Mesodermal cell (in vitro differentiated cells): Measurements from ENCODE around the gene PRKAR2B.

ENCODE experiments used
- H3K27ac ChIP-seq: 2 replicates; pipeline ENCODE4 v1.7.0; 2013; ENCODE audit warnings: mild to moderate bottlenecking, low read depth, low read length, moderate library complexity; ENCODE audit not compliant: severe bottlenecking
- H3K36me3 ChIP-seq: 2 replicates; pipeline ENCODE4 v1.7.1; 2013; ENCODE audit warnings: mild to moderate bottlenecking, low read length, moderate library complexity; ENCODE audit not compliant: control insufficient read depth, insufficient read depth
- H3K4me1 ChIP-seq: one replicate; pipeline ENCODE4 v1.7.1; 2013; ENCODE audit warnings: mild to moderate bottlenecking, low read length; ENCODE audit not compliant: insufficient read depth, control insufficient read depth, poor library complexity, severe bottlenecking
- H3K4me3 ChIP-seq: 2 replicates; pipeline ENCODE4 v1.7.0; 2013; ENCODE audit warnings: low read length, control low read depth, mild to moderate bottlenecking; ENCODE audit not compliant: insufficient read depth, poor library complexity, severe bottlenecking; ENCODE audit errors: extremely low read depth
- H3K9me3 ChIP-seq: 2 replicates; pipeline ENCODE4 v1.7.1; 2013; ENCODE audit warnings: mild to moderate bottlenecking, low read length, moderate library complexity; ENCODE audit not compliant: control insufficient read depth
- WGBS, 2 experiments: methylation state at CpG; one replicate each; pipeline ENCODE4 v1.1.5; 2013; ENCODE audit warnings: missing lambda C conversion rate in 2 of 2; ENCODE audit not compliant: insufficient coverage in 2 of 2; 5-methylcytosine and 5-hydroxymethylcytosine counted together

Gene PRKAR2B

DNA sequence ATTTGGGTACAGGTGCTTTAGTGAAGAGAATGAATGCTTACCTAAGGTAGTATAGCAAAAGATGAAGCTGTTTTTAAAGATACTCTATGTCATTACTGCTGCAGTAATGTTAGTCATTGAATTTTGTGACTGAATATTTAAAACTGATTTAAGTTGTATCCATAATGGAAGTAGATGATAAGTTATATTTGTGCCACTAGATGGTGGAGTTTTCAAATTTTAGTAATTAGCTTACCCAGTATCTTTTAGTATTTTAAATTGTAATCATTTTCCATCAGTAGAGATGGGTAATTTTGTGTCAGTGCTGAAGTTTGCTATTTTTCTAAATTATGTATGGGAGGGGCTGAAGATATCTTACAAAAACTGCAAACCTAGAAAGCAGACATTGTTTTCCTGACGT, 149.5 kb downstream of the PRKAR2B start:
- no CpG with 5 or more reads among the region's 1 CpG for WGBS, 2 experiments
- Histone ChIP-seq H3K36me3 (peaks cover 64% of the 10 kb centered on the region), H3K4me1 (no peaks in the 10 kb centered on the region), H3K9me3 (no peaks in the 10 kb centered on the region), H3K27ac (no peak overlapping the region), H3K4me3 (no peak overlapping the region)

DNA sequence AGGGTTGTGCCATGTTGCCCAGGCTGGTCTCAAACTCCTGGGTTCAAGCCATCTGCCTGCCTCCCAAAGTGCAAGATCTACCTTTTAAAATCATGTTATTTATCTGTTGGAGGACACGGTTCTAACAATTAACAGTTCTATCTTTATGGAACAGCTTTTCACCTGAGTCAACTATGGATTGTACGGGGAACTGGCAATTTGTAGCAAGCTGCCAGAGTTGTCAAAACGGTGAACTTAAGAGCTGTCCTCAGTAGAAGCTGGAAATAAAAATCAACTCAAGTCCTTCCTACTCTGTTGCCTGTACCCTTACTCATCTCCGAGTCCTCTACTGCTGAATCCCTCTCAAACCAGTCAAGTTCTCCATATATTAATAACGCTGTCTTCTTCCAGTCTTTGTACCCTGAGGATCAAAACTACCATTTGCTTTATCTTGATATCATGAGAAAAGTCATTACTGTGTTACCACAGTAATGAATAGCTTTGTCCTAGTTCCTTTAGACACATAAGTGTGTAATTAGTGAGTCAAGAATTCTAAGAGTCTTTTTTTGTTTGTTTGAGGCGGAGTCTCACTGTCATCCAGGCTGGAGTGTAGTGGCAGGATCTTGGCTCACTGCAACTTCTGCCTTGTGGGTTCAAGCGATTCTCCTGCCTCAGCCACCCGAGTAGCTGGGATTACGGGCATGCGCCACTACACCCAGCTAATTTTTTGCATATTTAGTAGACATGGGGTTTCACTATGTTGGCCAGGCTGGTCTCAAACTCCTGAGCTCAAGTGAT, 152.5 kb downstream of the PRKAR2B start:
- Histone ChIP-seq H3K9me3 (no peaks in the 10 kb centered on the region), H3K4me3 (no peak overlapping the region), H3K4me1 (no peaks in the 10 kb centered on the region), H3K27ac (no peak overlapping the region), H3K36me3 (peaks cover 72% of the 10 kb centered on the region)
- WGBS, 2 experiments: 84 to 94% methylated on average over 6 to 7 of the region's 10 CpGs

DNA sequence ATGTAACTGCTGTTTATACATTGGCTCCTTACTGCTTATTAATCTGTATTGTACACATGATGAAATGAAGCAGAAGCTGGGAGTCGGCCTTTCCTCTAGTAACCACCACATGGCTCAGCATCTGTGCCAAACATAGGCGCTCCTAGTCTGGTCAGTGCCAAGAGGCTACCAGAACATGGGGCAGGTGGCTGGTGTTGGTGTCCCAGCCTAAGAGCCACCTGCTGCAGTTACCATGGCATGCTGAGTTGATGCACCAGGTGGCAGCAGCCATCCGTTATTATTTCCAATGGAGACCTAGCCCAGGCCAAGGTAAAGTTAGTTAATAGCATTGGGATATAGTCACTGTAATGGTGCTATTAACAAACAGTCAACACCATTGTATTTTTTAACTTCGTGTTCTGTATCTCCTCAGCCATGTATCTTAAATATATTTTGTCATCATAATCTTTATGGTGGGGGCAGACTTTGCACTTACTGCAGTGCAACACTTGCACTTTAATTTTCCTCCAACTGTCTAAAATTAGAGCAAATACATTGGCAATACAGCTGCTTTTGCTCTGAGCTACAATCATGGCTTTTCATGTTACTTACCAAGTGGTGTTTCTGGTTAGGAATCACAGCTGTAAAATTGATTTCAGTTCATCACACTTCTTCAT, 157.4 kb downstream of the PRKAR2B start:
- Histone ChIP-seq H3K9me3 (no peaks in the 10 kb centered on the region), H3K4me3 (no peak overlapping the region), H3K27ac (no peak overlapping the region), H3K4me1 (no peaks in the 10 kb centered on the region), H3K36me3 (peaks cover 80% of the 10 kb centered on the region)
- 77 to 90% methylated on average over 2 of the region's 4 CpGs for WGBS, 2 experiments

DNA sequence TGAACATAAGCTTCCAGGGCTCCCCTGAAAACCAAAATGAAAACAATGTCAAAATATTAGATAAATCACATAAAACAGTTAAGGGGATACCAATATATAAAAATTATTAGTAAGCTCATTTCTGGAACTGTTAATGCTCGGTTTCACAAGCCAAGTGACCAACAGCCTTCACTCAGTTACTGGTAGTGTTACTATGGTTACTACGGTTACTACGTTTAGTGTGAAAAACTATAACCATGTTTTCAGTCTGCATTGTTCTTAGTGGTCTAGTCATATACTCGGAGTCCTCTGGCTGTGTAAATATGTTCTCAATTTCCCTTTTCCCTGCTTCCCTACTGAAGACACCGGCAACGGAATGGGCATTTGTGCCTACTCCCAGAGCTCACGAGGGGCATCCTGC, 159.1 kb downstream of the PRKAR2B start:
- peaks cover 76% of the 10 kb centered on the region for H3K36me3 ChIP-seq
- H3K4me1 ChIP-seq: no peaks in the 10 kb centered on the region
- H3K4me3 ChIP-seq: no peak overlapping the region
- WGBS, 2 experiments: 97 to 100% methylated on average over 4 of the region's 7 CpGs
- no peaks in the 10 kb centered on the region for H3K9me3 ChIP-seq
- H3K27ac ChIP-seq: no peak overlapping the region

DNA sequence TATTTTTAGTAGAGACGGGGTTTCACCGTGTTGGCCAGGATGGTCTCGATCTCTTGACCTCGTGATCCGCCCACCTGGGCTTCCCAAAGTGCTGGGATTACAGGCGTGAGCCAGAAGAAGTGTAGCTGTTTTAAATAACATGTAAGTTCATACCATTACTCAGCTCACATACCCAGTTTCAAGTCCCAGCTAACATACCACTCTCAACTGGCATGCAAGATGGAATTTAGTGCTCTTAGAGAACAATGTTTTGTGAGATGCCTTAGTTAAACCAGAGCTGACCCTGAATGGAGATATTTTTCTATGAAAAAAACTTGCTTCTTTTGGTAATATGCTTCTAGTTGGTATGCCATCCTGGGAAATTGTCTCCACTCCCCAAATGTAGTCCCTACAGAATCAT, 161.6 kb downstream of the PRKAR2B start:
- H3K4me3 ChIP-seq: no peak overlapping the region
- H3K36me3 ChIP-seq: peaks cover 73% of the 10 kb centered on the region
- no peaks in the 10 kb centered on the region for H3K9me3 ChIP-seq
- no peaks in the 10 kb centered on the region for H3K4me1 ChIP-seq
- no peak overlapping the region for H3K27ac ChIP-seq
- WGBS, 2 experiments: 80 to 94% methylated on average over 1 to 3 of the region's 6 CpGs

DNA sequence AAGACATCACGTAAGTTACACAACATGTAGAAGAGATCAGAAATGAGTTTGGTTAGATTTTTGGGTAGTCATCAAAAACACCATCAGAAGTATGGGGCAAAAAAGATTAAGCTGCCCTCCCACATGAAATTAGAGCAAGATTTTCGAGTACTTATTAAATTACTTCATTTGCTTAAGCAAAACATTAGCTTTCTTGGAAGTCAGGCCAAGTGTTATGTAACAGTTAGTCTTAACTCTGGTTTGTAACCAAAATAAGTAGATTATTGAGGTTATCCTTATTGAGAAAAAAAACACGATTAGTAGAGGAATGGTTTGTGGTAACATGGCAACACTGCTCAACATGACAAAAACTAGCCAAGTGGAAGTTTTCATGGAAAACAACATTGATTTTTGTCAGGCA, 162.2 kb downstream of the PRKAR2B start:
- Histone ChIP-seq H3K9me3 (no peaks in the 10 kb centered on the region), H3K36me3 (peaks cover 67% of the 10 kb centered on the region), H3K4me3 (no peak overlapping the region), H3K4me1 (no peaks in the 10 kb centered on the region), H3K27ac (no peak overlapping the region)
- 92 to 100% methylated on average over 1 to 2 of the region's 3 CpGs for WGBS, 2 experiments

DNA sequence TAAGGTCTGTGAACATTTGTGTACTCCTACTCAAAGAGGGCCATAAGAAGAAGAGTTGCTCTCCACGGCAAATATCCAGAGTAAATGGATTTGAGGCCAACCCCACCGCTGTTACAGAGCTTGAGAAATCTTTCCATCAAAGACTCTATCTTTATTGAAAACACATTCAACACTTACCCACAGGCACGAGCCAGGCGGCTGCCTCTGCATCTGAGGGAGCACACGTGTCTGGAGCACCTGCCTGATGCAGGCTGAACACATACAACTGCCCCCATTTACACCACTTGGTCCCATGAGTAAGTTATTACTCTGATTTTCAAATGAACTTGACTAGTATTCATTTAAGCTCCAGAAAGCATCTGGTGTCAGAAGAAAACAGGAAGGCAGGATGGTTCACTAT, 163.0 kb downstream of the PRKAR2B start:
- no peak overlapping the region for H3K4me3 ChIP-seq
- H3K4me1 ChIP-seq: no peaks in the 10 kb centered on the region
- 94 to 100% methylated on average over 2 of the region's 5 CpGs for WGBS, 2 experiments
- no peaks in the 10 kb centered on the region for H3K9me3 ChIP-seq
- H3K27ac ChIP-seq: no peak overlapping the region
- H3K36me3 ChIP-seq: peaks cover 60% of the 10 kb centered on the region

DNA sequence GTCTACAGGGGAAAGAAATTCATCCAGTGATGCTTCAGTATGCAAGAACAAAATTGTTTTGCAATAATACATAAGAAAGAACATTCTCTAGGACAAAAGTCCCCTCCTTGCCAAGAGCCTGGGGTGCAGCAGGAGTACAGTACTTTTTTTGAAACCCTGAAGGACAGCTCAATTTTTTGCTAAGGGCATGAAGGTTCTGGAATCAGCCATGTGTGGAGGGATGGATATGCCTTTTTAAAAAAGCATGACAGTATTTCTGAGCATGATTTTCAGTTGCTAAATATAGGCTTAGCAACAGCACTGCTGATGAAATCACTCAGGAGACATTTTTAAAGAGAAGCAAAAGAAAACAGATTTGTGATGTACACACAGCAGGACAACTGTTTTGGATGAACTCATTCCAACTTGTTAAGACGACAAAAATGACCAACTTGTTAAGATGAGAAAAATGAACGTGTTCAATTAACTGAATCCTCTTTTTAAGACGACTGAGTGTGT, 163.6 kb downstream of the PRKAR2B start:
- Histone ChIP-seq H3K4me3 (no peak overlapping the region), H3K4me1 (no peaks in the 10 kb centered on the region), H3K9me3 (no peaks in the 10 kb centered on the region), H3K27ac (no peak overlapping the region), H3K36me3 (peaks cover 54% of the 10 kb centered on the region)
- WGBS, 2 experiments: 80 to 93% methylated on average over 3 of the region's 3 CpGs

DNA sequence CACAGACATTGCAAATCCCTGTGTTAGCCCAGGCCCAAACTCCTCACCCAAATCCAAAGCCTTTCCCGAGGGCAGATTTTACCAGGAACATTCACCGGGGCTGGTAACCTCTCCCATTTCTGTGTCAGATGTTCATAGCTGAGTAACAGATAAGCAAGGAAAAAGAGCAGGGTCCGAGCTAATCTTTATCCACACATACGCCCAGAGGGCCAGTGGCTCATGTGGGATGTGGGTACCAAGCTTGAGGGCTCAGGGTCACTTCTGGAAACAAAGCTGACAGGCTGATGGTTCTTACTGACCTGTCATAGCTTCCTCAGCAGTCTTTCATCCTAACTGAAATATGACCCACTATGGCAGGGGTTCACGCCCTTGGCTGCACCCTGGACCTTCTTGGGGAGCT, 164.1 kb downstream of the PRKAR2B start:
- H3K36me3 ChIP-seq: peaks cover 49% of the 10 kb centered on the region
- no peaks in the 10 kb centered on the region for H3K9me3 ChIP-seq
- 86 to 100% methylated on average over 1 to 3 of the region's 5 CpGs for WGBS, 2 experiments
- H3K4me3 ChIP-seq: no peak overlapping the region
- no peaks in the 10 kb centered on the region for H3K4me1 ChIP-seq
- no peak overlapping the region for H3K27ac ChIP-seq

DNA sequence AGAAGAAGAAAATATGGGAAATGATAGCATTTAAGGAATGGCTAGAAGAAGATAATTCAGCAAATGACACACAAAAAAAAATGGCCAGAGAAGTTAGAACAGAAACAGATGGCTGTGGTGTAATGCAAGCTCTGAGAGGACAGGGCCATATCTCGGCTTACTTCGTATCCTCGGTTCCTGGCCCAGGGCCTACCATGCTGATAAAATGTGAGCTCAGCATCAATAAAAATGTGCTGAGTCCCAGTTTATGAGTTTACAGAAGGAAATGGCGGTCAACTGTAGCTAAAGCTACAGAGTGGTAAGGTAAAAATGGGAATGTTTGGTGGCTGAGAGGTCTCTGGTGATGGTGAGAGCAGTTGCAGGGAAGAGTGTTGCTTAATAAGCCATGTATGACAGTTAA, 165.1 kb downstream of the PRKAR2B start:
- Histone ChIP-seq H3K36me3 (peaks cover 39% of the 10 kb centered on the region), H3K4me3 (no peak overlapping the region), H3K9me3 (no peaks in the 10 kb centered on the region), H3K27ac (no peak overlapping the region), H3K4me1 (no peaks in the 10 kb centered on the region)
- WGBS, 2 experiments: 82 to 85% methylated on average over 4 of the region's 4 CpGs

DNA sequence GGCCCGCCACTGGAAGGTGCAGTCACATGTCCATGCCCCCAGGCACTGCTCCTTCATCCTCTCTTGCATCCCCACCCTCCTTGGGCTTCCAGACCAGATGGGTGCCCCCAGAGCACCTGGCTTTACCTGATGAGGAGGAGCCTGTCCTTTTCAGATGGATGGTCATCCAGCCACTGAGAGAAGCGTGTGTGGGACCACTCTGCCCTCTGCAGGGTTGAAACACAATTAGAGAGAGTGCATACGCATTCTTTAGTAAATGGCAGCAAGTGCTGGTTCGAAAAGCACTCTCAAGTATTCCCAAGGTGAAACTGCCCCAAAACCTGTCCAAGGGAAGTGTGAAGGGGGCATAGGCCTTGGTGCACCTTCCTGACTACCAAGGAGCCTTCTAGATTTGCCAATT, 165.9 kb downstream of the PRKAR2B start:
- peaks cover 33% of the 10 kb centered on the region for H3K36me3 ChIP-seq
- WGBS, 2 experiments: 88 to 93% methylated on average over 3 to 4 of the region's 4 CpGs
- H3K9me3 ChIP-seq: no peaks in the 10 kb centered on the region

More for the DNA sequence above, 165.9 kb downstream of the PRKAR2B start:
- no peak overlapping the region for H3K27ac ChIP-seq
- H3K4me1 ChIP-seq: no peaks in the 10 kb centered on the region
- H3K4me3 ChIP-seq: no peak overlapping the region
